ENCODE results near the gene PURA. TPM values are rescaled to one million over a fixed set of nuclear protein-coding genes. Genes with fewer than 3 reads are reported as not detected.
A peak's percentile ranks its signal among the peaks of the same experiment; 100 is the strongest.

The PURA gene
- 1 to 10 TPM; 9.8 to 9.9 (median 9.8) TPM for total RNA-seq

- H3K4me3 Mint-ChIP-seq: peak within 1 kb of the TSS; percentile 85
- ATAC-seq: peak; percentile 94 to 95
- peaks cover 4% of the 10 kb centered on the region for H3K27me3 Mint-ChIP-seq (ENCODE audit: low read depth)
- peaks cover 69% of the 10 kb centered on the region for H3K4me1 Mint-ChIP-seq (ENCODE audit: low read depth)
- DNase-seq: peak; percentile 96
- H3K9me3 Mint-ChIP-seq: no peaks in the 10 kb centered on the region
- no peaks in the 10 kb centered on the region for H3K36me3 Mint-ChIP-seq (ENCODE audit: insufficient read depth)
Measured at GRCh38 chr5:140113699-140114263, at the start of gene PURA. Gene PURA, plus strand, starts transcription at chr5:140114109. Its CDS starts 73 bp downstream, at chr5:140114182.

GRCh38 chr5:140072812-140073211 is 41.1 kb upstream of the PURA start:
- no peak for ATAC-seq
- Mint-ChIP-seq H3K36me3 (ENCODE audit: insufficient read depth) (no peaks in the 10 kb centered on the region), H3K4me3 (no peak overlapping the region), H3K9me3 (no peaks in the 10 kb centered on the region), H3K27me3 (ENCODE audit: low read depth) (peaks cover 17% of the 10 kb centered on the region), H3K4me1 (ENCODE audit: low read depth) (no peaks in the 10 kb centered on the region)
- no peak for DNase-seq

GRCh38 chr5:140073296-140073695 is 40.6 kb upstream of the PURA start:
- H3K9me3 Mint-ChIP-seq: no peaks in the 10 kb centered on the region
- no peak overlapping the region for H3K4me3 Mint-ChIP-seq
- ATAC-seq (no peak), DNase-seq (no peak)
- no peaks in the 10 kb centered on the region for H3K36me3 Mint-ChIP-seq (ENCODE audit: insufficient read depth)
- peaks cover 20% of the 10 kb centered on the region for H3K27me3 Mint-ChIP-seq (ENCODE audit: low read depth)
- no peaks in the 10 kb centered on the region for H3K4me1 Mint-ChIP-seq (ENCODE audit: low read depth)

GRCh38 chr5:140075371-140075770 is 38.5 kb upstream of the PURA start:
- peaks cover 20% of the 10 kb centered on the region for H3K27me3 Mint-ChIP-seq (ENCODE audit: low read depth)
- no peak for DNase-seq
- H3K4me1 Mint-ChIP-seq (ENCODE audit: low read depth): no peaks in the 10 kb centered on the region
- H3K36me3 Mint-ChIP-seq (ENCODE audit: insufficient read depth): no peaks in the 10 kb centered on the region
- no peaks in the 10 kb centered on the region for H3K9me3 Mint-ChIP-seq
- no peak for ATAC-seq
- no peak overlapping the region for H3K4me3 Mint-ChIP-seq

- H3K4me1 Mint-ChIP-seq (ENCODE audit: low read depth): no peaks in the 10 kb centered on the region
- no peaks in the 10 kb centered on the region for H3K9me3 Mint-ChIP-seq
- H3K27me3 Mint-ChIP-seq (ENCODE audit: low read depth): peaks cover 22% of the 10 kb centered on the region
- no peak overlapping the region for H3K4me3 Mint-ChIP-seq
- ATAC-seq: no peak
- DNase-seq: no peak
- no peaks in the 10 kb centered on the region for H3K36me3 Mint-ChIP-seq (ENCODE audit: insufficient read depth)
Measured at GRCh38 chr5:140076142-140076541, 37.8 kb upstream of the PURA start.

GRCh38 chr5:140076788-140077187 is 37.1 kb upstream of the PURA start:
- Mint-ChIP-seq H3K36me3 (ENCODE audit: insufficient read depth) (no peaks in the 10 kb centered on the region), H3K4me3 (no peak overlapping the region), H3K27me3 (ENCODE audit: low read depth) (peaks cover 22% of the 10 kb centered on the region), H3K9me3 (no peaks in the 10 kb centered on the region), H3K4me1 (ENCODE audit: low read depth) (no peaks in the 10 kb centered on the region)
- ATAC-seq (no peak), DNase-seq (no peak)

- DNase-seq (no peak), ATAC-seq (no peak)
- Mint-ChIP-seq H3K27me3 (ENCODE audit: low read depth) (peaks cover 21% of the 10 kb centered on the region), H3K4me1 (ENCODE audit: low read depth) (no peaks in the 10 kb centered on the region), H3K36me3 (ENCODE audit: insufficient read depth) (no peaks in the 10 kb centered on the region), H3K4me3 (no peak overlapping the region), H3K9me3 (no peaks in the 10 kb centered on the region)
Measured at GRCh38 chr5:140083120-140083519, 30.8 kb upstream of the PURA start.

- no peak overlapping the region for H3K4me3 Mint-ChIP-seq
- no peak for DNase-seq
- H3K9me3 Mint-ChIP-seq: no peaks in the 10 kb centered on the region
- no peak for ATAC-seq
- no peaks in the 10 kb centered on the region for H3K36me3 Mint-ChIP-seq (ENCODE audit: insufficient read depth)
- peaks cover 20% of the 10 kb centered on the region for H3K27me3 Mint-ChIP-seq (ENCODE audit: low read depth)
- no peaks in the 10 kb centered on the region for H3K4me1 Mint-ChIP-seq (ENCODE audit: low read depth)
Measured at GRCh38 chr5:140083650-140084049, 30.3 kb upstream of the PURA start.

- no peaks in the 10 kb centered on the region for H3K4me1 Mint-ChIP-seq (ENCODE audit: low read depth)
Measured at GRCh38 chr5:140084541-140084940, 29.4 kb upstream of the PURA start.

GRCh38 chr5:140090251-140090650 is 23.7 kb upstream of the PURA start:
- no peak for DNase-seq
- H3K9me3 Mint-ChIP-seq: peaks cover 21% of the 10 kb centered on the region
- no peak for ATAC-seq
- no peaks in the 10 kb centered on the region for H3K4me1 Mint-ChIP-seq (ENCODE audit: low read depth)
- peaks cover 5% of the 10 kb centered on the region for H3K36me3 Mint-ChIP-seq (ENCODE audit: insufficient read depth)
- H3K27me3 Mint-ChIP-seq (ENCODE audit: low read depth): peaks cover 9% of the 10 kb centered on the region
- H3K4me3 Mint-ChIP-seq: no peak overlapping the region

More at GRCh38 chr5:140084541-140084940, 29.4 kb upstream of the PURA start:
- no peak overlapping the region for H3K4me3 Mint-ChIP-seq
- peaks cover 23% of the 10 kb centered on the region for H3K27me3 Mint-ChIP-seq (ENCODE audit: low read depth)
- ATAC-seq (no peak), DNase-seq (no peak)
- peaks cover 6% of the 10 kb centered on the region for H3K9me3 Mint-ChIP-seq
- no peaks in the 10 kb centered on the region for H3K36me3 Mint-ChIP-seq (ENCODE audit: insufficient read depth)

- Mint-ChIP-seq H3K4me3 (no peak overlapping the region), H3K4me1 (ENCODE audit: low read depth) (no peaks in the 10 kb centered on the region), H3K36me3 (ENCODE audit: insufficient read depth) (peaks cover 5% of the 10 kb centered on the region), H3K9me3 (peaks cover 21% of the 10 kb centered on the region), H3K27me3 (ENCODE audit: low read depth) (peaks cover 3% of the 10 kb centered on the region)
- ATAC-seq (no peak), DNase-seq (no peak)
Measured at GRCh38 chr5:140093179-140093578, 20.7 kb upstream of the PURA start.

GRCh38 chr5:140093866-140094265 is 20.0 kb upstream of the PURA start:
- Mint-ChIP-seq H3K27me3 (ENCODE audit: low read depth) (peaks cover 3% of the 10 kb centered on the region), H3K36me3 (ENCODE audit: insufficient read depth) (peaks cover 5% of the 10 kb centered on the region), H3K4me1 (ENCODE audit: low read depth) (no peaks in the 10 kb centered on the region), H3K9me3 (peaks cover 21% of the 10 kb centered on the region), H3K4me3 (no peak overlapping the region)
- ATAC-seq (no peak), DNase-seq (no peak)

- H3K4me1 Mint-ChIP-seq (ENCODE audit: low read depth): no peaks in the 10 kb centered on the region
- H3K4me3 Mint-ChIP-seq: no peak overlapping the region
- peaks cover 4% of the 10 kb centered on the region for H3K36me3 Mint-ChIP-seq (ENCODE audit: insufficient read depth)
- ATAC-seq (no peak), DNase-seq (no peak)
- H3K9me3 Mint-ChIP-seq: peaks cover 12% of the 10 kb centered on the region
- H3K27me3 Mint-ChIP-seq (ENCODE audit: low read depth): peaks cover under 1% of the 10 kb centered on the region
Measured at GRCh38 chr5:140094889-140095288, 19.0 kb upstream of the PURA start.

GRCh38 chr5:140101179-140101578 is 12.7 kb upstream of the PURA start:
- no peak for DNase-seq
- Mint-ChIP-seq H3K9me3 (no peaks in the 10 kb centered on the region), H3K4me1 (ENCODE audit: low read depth) (peaks cover 2% of the 10 kb centered on the region), H3K4me3 (no peak overlapping the region), H3K36me3 (ENCODE audit: insufficient read depth) (peaks cover 3% of the 10 kb centered on the region), H3K27me3 (ENCODE audit: low read depth) (peaks cover 10% of the 10 kb centered on the region)
- ATAC-seq: no peak

GRCh38 chr5:140103154-140103553 is 10.8 kb upstream of the PURA start:
- H3K4me1 Mint-ChIP-seq (ENCODE audit: low read depth): peaks cover 15% of the 10 kb centered on the region
- peaks cover 3% of the 10 kb centered on the region for H3K36me3 Mint-ChIP-seq (ENCODE audit: insufficient read depth)
- no peak overlapping the region for H3K4me3 Mint-ChIP-seq
- H3K9me3 Mint-ChIP-seq: no peaks in the 10 kb centered on the region
- DNase-seq (no peak), ATAC-seq (no peak)
- H3K27me3 Mint-ChIP-seq (ENCODE audit: low read depth): peaks cover 10% of the 10 kb centered on the region

Data from activated T-cell treated with anti-CD3 and anti-CD28 coated beads, Interleukin-2, amount 50 U/mL, for 4 hours (primary cell).